BLaER1 treated with 17β-estradiol and CSF1 and Interleukin-3, amounts not matched to agents 10 nM and 100 nM (cell line): Measurements from ENCODE around the gene XIAP.
"Not testable (repeated sequence)": the region's sequence is repeated elsewhere in the genome, so short reads cannot be mapped to it uniquely, and the experiment has no call there.

Source experiments
- H3K27ac ChIP-seq, 11 experiments: shearing (Covaris generic); formaldehyde crosslinking; 2 replicates each; pipeline ENCODE4 v1.8.1; 2022
- H3K27me3 ChIP-seq, 11 experiments: shearing (Covaris generic); formaldehyde crosslinking; 2 replicates each; pipeline ENCODE4 v1.8.1; 2022
- H3K36me3 ChIP-seq, 11 experiments: shearing (Covaris generic); formaldehyde crosslinking; 2 replicates each; pipeline ENCODE4 v1.8.1; 2022
- H3K4me1 ChIP-seq, 10 experiments: shearing (Covaris generic); formaldehyde crosslinking; 2 replicates each; pipeline ENCODE4 v1.8.1; 2022
- H3K4me2 ChIP-seq, 11 experiments: shearing (Covaris generic); formaldehyde crosslinking; 2 replicates each; pipeline ENCODE4 v1.8.1; 2022
- H3K4me3 ChIP-seq, 10 experiments: shearing (Covaris generic); formaldehyde crosslinking; 2 replicates each; pipeline ENCODE4 v1.8.1; 2022
- H3K9ac ChIP-seq, 11 experiments: shearing (Covaris generic); formaldehyde crosslinking; 2 replicates each; pipeline ENCODE4 v1.8.1; 2022
- H3K9me3 ChIP-seq, 11 experiments: shearing (Covaris generic); formaldehyde crosslinking; replicated peaks in 1 of 11; 2 replicates each; pipeline ENCODE4 v1.8.1; 2022
- H4K20me1 ChIP-seq, 11 experiments: shearing (Covaris generic); formaldehyde crosslinking; 2 replicates each; pipeline ENCODE4 v1.8.1; 2022
- Cebpa-rat ChIP-seq, 11 experiments: shearing (Covaris generic); IDR thresholded peaks; 2 replicates each; pipeline ENCODE4 v1.8.1; 2022

XIAP gene

DNA sequence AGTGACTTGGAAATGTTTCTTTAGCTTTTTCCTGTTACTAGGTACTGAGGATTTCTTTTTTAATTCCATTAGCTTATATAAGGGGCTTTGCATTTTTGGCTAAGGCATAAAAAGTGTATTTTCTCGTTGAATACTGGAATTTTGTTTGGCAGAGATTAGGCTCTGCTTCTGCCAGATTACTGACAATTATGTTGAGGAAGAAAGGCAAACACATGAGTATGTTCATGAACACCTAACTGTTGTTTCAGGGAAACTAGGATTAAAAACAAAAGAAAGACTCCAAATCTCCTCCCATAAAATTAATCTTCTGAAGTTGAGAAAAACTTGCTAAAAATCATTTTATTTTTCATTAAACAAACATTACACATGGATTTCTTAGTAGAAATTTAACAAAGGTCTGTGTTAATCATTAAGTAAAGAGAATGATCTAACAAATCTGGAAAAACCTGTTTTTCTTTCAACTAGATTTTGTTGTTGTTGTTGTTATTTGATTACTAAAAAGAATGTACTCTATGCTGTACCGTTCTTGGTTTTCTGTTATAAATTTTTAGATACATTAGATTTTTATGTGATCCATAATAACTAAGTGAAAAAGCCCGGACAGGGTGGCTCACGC lies 58.4 kb downstream of the XIAP start:
- Histone ChIP-seq H3K9ac (no peak overlapping the region), H4K20me1 (no peaks in the 10 kb centered on the region; a peak in 1 of 22 replicates), H3K27me3 (peaks cover 0 to 6% (median 0%) of the 10 kb centered on the region in 11 experiments; a peak in 6 of 22 replicates), H3K4me3 (no peak overlapping the region), H3K27ac (no peak overlapping the region), H3K36me3 (no peaks in the 10 kb centered on the region), H3K4me1 (no peaks in the 10 kb centered on the region), H3K9me3 (no peaks in the 10 kb centered on the region), H3K4me2 (no peak overlapping the region)
- no peak for TF ChIP-seq Cebpa-rat (IDR thresholded peaks at IDR 0.05)

GRCh38 chrX:123920105-123920785 lies 60.4 kb downstream of the XIAP start:
- Histone ChIP-seq H3K36me3 (no peaks in the 10 kb centered on the region), H3K4me1 (no peaks in the 10 kb centered on the region), H3K27ac (no peak overlapping the region), H3K27me3 (peaks cover 0 to 17% (median 10%) of the 10 kb centered on the region in 11 experiments; a peak in 11 of 22 replicates), H3K4me3 (no peak overlapping the region), H4K20me1 (no peaks in the 10 kb centered on the region; a peak in 1 of 22 replicates), H3K4me2 (no peak overlapping the region), H3K9ac (no peak overlapping the region), H3K9me3 (no peaks in the 10 kb centered on the region)
- TF ChIP-seq Cebpa-rat (IDR thresholded peaks at IDR 0.05): no peak

DNA sequence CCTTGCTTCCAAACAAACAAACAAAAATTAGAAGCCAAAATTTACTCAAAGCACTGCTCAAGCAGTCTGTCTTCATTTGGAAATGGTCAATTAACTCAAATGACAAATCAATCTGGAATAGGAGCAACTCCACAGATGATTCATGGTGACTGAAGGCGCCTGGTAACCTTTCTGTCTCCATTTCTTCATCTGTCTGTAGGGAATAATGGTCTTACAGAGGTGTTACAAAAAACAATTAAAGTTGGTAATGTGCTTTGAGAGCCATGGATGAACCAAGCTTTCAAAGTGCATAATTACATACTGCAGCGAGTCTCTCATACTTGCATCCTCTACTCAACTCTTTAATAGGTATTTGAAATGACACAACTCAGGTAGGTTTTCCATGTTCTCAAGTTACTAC lies 63.4 kb downstream of the XIAP start:
- Histone ChIP-seq H3K27me3 (peaks cover 0 to 17% (median 7%) of the 10 kb centered on the region in 11 experiments; a peak in 9 of 22 replicates), H3K9me3 (no peaks in the 10 kb centered on the region), H3K27ac (no peak overlapping the region), H3K4me1 (no peaks in the 10 kb centered on the region), H3K4me2 (no peak overlapping the region), H3K4me3 (no peak overlapping the region), H4K20me1 (no peaks in the 10 kb centered on the region), H3K36me3 (no peaks in the 10 kb centered on the region), H3K9ac (no peak overlapping the region)
- no peak for TF ChIP-seq Cebpa-rat (IDR thresholded peaks at IDR 0.05)

GRCh38 chrX:123924186-123924585 lies 64.3 kb downstream of the XIAP start:
- no peak for TF ChIP-seq Cebpa-rat (IDR thresholded peaks at IDR 0.05)
- Histone ChIP-seq H4K20me1 (no peaks in the 10 kb centered on the region), H3K9ac (no peak overlapping the region), H3K4me1 (no peaks in the 10 kb centered on the region), H3K27me3 (peaks cover 0 to 17% (median 7%) of the 10 kb centered on the region in 11 experiments; a peak in 7 of 22 replicates), H3K36me3 (no peaks in the 10 kb centered on the region), H3K4me3 (no peak overlapping the region), H3K4me2 (no peak overlapping the region), H3K9me3 (no peaks in the 10 kb centered on the region), H3K27ac (no peak overlapping the region)

GRCh38 chrX:123927845-123928244 lies 68.0 kb downstream of the XIAP start:
- no peaks in the 10 kb centered on the region for H3K36me3 ChIP-seq
- no peak overlapping the region for H3K4me3 ChIP-seq
- no peak overlapping the region for H3K9ac ChIP-seq
- no peaks in the 10 kb centered on the region for H4K20me1 ChIP-seq
- H3K27ac ChIP-seq: no peak overlapping the region
- TF ChIP-seq Cebpa-rat (IDR thresholded peaks at IDR 0.05): no peak
- H3K9me3 ChIP-seq: peaks cover 10 to 21% (median 15%) of the 10 kb centered on the region in 11 experiments
- H3K4me1 ChIP-seq: 0 out of 20 replicates have a peak, but pooled peaks cover 0 to 3% (median 0%) of the 10 kb centered on the region in 10 experiments
- H3K4me2 ChIP-seq: no peak overlapping the region
- H3K27me3 ChIP-seq: peaks cover 0 to 23% (median 7%) of the 10 kb centered on the region in 11 experiments; a peak in 7 of 22 replicates

DNA sequence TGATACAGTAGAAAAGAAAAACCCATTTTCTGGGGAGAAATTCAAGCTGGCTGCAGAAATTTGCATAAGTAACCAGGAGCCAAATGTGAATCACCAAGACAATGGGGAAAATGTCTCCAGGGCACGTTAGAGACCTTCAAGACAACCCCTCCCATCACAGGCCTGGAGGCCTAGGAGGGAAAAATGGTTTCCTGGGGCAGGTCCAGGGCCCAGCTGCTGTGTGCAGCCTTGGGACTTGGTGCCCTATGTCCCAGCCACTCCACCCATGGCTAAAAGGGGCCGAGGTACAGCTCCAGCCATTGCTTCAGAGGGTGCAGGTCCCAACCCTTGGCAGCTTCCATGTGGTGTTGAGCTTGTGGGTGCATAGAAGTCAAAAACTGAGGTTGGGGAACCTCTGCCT lies 72.2 kb downstream of the XIAP start:
- not testable (repeated sequence) for H3K9ac ChIP-seq, H3K27ac ChIP-seq, H3K36me3 ChIP-seq, H3K4me2 ChIP-seq, H3K4me1 ChIP-seq, H4K20me1 ChIP-seq, H3K27me3 ChIP-seq
- Histone ChIP-seq H3K9me3 (peaks cover 10 to 26% (median 21%) of the 10 kb centered on the region in 11 experiments), H3K4me3 (0 out of 20 replicates have a peak overlapping the region, but pooled peaks of 1 of the 10 experiments have one; percentile 7)

DNA sequence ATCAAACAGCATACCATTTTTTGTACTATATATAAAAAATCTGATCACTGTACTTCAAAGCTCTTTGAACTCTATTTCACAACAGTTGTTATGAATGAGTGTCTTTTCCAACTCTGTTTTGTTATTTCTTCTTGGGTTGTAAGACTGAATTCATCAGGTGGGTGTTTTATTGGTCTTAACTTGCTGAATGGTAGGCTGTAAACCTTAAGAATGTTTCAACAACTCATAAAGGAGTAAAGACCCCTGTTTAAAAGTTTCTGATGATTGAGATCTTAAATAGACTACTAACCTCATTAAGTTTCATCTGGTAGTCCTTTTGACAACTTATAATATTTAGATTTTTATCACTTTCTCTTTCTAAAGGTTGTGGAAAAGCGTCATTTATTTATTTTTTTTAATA lies 83.2 kb downstream of the XIAP start:
- Histone ChIP-seq H4K20me1 (no peaks in the 10 kb centered on the region), H3K4me3 (no peak overlapping the region), H3K4me1 (no peaks in the 10 kb centered on the region), H3K9ac (no peak overlapping the region), H3K4me2 (no peak overlapping the region), H3K9me3 (no peaks in the 10 kb centered on the region), H3K36me3 (no peaks in the 10 kb centered on the region), H3K27ac (no peak overlapping the region), H3K27me3 (peaks cover 0 to 5% (median 0%) of the 10 kb centered on the region in 11 experiments; a peak in 1 of 22 replicates)
- TF ChIP-seq Cebpa-rat (IDR thresholded peaks at IDR 0.05): no peak

DNA sequence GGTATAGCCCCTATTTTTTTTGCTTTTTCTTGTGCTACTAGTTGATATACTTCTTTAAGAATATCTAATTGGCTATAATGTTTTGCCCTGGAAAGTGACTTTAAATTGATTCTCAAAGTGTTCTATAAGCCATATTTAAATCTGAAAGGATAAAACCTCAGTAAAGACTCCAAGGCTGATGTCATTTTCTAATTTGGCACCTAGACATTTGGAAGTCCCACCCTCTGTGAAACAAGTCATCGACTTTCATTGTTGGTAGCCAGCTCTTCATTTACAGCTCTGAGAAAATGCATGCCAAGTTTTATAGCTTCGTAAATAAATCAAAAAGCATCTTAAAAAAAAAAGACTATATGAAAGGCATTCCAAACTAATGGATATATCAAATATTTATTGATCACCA lies 83.6 kb downstream of the XIAP start:
- H3K9ac ChIP-seq: no peak overlapping the region

DNA sequence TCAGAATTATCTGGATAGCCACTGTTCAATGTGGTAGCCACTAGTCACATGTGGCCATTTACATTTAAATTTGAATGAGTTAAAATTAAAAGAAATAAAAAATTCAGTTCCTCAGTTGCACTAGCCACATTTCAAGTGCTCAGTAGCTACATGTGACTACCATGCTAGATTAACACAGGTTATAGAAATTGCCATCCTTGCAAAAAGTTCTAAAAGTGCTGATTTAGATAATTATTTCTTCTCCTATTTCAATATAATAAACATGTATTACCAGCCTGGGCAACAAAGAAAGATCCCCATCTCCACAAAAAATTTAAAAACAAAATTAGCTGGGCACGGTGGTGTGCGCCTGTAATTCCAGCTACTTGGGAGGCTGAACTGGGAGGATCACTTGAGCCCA lies 90.0 kb downstream of the XIAP start:
- no peak overlapping the region; a peak in 1 of 22 replicates for H3K27ac ChIP-seq
- H4K20me1 ChIP-seq: no peaks in the 10 kb centered on the region
- H3K36me3 ChIP-seq: no peaks in the 10 kb centered on the region
- peaks cover 0 to 4% (median 0%) of the 10 kb centered on the region in 10 experiments; a peak in 4 of 20 replicates for H3K4me1 ChIP-seq
- TF ChIP-seq Cebpa-rat (IDR thresholded peaks at IDR 0.05): no peak
- no peak overlapping the region for H3K4me3 ChIP-seq
- no peaks in the 10 kb centered on the region for H3K27me3 ChIP-seq
- no peak overlapping the region for H3K9ac ChIP-seq
- no peak overlapping the region for H3K4me2 ChIP-seq
- no peaks in the 10 kb centered on the region for H3K9me3 ChIP-seq

More for the DNA sequence above, 83.6 kb downstream of the XIAP start:
- H3K9me3 ChIP-seq: no peaks in the 10 kb centered on the region
- no peak overlapping the region for H3K4me2 ChIP-seq
- no peaks in the 10 kb centered on the region for H3K4me1 ChIP-seq
- TF ChIP-seq Cebpa-rat (IDR thresholded peaks at IDR 0.05): no peak
- no peaks in the 10 kb centered on the region for H3K36me3 ChIP-seq
- H3K4me3 ChIP-seq: no peak overlapping the region
- H3K27me3 ChIP-seq: peaks cover 0 to 5% (median 0%) of the 10 kb centered on the region in 11 experiments; a peak in 1 of 22 replicates
- no peaks in the 10 kb centered on the region for H4K20me1 ChIP-seq
- H3K27ac ChIP-seq: no peak overlapping the region
